ENCODE measurements around the gene FAR2.

FAR2 gene

GRCh38 chr12:29208936-29209701 lies 60.0 kb downstream of the FAR2 start:
- H3K27ac ChIP-seq = no peak overlapping the region
- TF ChIP-seq ZFX (IDR thresholded peaks at IDR 0.05) = no peak
- TF ChIP-seq CTCF (conservative IDR thresholded peaks at IDR 0.05) = no peak

GRCh38 chr12:29211696-29212095 lies 62.6 kb downstream of the FAR2 start:
- H3K27ac ChIP-seq = no peak overlapping the region
- TF ChIP-seq CTCF (conservative IDR thresholded peaks at IDR 0.05) = no peak
- no peak for TF ChIP-seq ZFX (IDR thresholded peaks at IDR 0.05)

- no peak for TF ChIP-seq CTCF (conservative IDR thresholded peaks at IDR 0.05)
- no peak overlapping the region for H3K27ac ChIP-seq
Measured at GRCh38 chr12:29212682-29213403, 63.8 kb downstream of the FAR2 start.

- TF ChIP-seq CTCF (conservative IDR thresholded peaks at IDR 0.05) (no peak), ZFX (IDR thresholded peaks at IDR 0.05) (no peak)
- no peak overlapping the region for H3K27ac ChIP-seq
Measured at GRCh38 chr12:29216266-29216665, 67.2 kb downstream of the FAR2 start.

GRCh38 chr12:29216797-29217575 lies 67.9 kb downstream of the FAR2 start:
- TF ChIP-seq CTCF (conservative IDR thresholded peaks at IDR 0.05) (no peak), ZFX (IDR thresholded peaks at IDR 0.05) (no peak)
- no peak overlapping the region for H3K27ac ChIP-seq

GRCh38 chr12:29220632-29221336 lies 71.7 kb downstream of the FAR2 start:
- TF ChIP-seq ZFX (IDR thresholded peaks at IDR 0.05) (no peak), CTCF (conservative IDR thresholded peaks at IDR 0.05) (no peak)
- H3K27ac ChIP-seq = no peak overlapping the region
